Calu3 (cell line): ENCODE data around the gene PSMF1. TPM values are rescaled to one million over a fixed set of nuclear protein-coding genes. Genes with fewer than 3 reads are reported as not detected.

Experiments used
- BruUV-seq: library from RNA; stranded (reverse); fragments of 400-500 nt; replicated peaks from 2 replicates; lab custom pipeline; 2021; lab: Mats Ljungman, UMichigan
- CTCF ChIA-PET: fragments of 300-600 bp; sonication (Branson Sonifier 250); formaldehyde crosslinking; loops from one replicate; lab custom pipeline; 2022; ENCODE audit warnings: antibody characterized with exemption; lab: Charles Lee
- DNase-seq: peaks from one replicate; pipeline ENCODE4 v3.0.0; 2022
- H3K27ac Mint-ChIP-seq: one replicate; pipeline ENCODE4 v1.8.0; 2022; ENCODE audit warnings: mixed read lengths; ENCODE audit not compliant: unreplicated experiment
- H3K27me3 Mint-ChIP-seq: one replicate; pipeline ENCODE4 v1.8.0; 2022; ENCODE audit warnings: mixed read lengths; ENCODE audit not compliant: unreplicated experiment
- H3K36me3 Mint-ChIP-seq: one replicate; pipeline ENCODE4 v1.8.0; 2022; ENCODE audit warnings: mild to moderate bottlenecking, moderate library complexity, mixed read lengths; ENCODE audit not compliant: insufficient read depth, unreplicated experiment
- H3K4me1 Mint-ChIP-seq: one replicate; pipeline ENCODE4 v1.8.0; 2022; ENCODE audit warnings: mild to moderate bottlenecking, low read depth, mixed read lengths; ENCODE audit not compliant: unreplicated experiment
- H3K4me3 Mint-ChIP-seq: one replicate; pipeline ENCODE4 v1.8.0; 2022; ENCODE audit warnings: mild to moderate bottlenecking, low read depth, moderate library complexity, mixed read lengths; ENCODE audit not compliant: unreplicated experiment
- H3K9me3 Mint-ChIP-seq: one replicate; pipeline ENCODE4 v1.8.0; 2022; ENCODE audit warnings: low read depth, mixed read lengths; ENCODE audit not compliant: unreplicated experiment
- intact Hi-C: fragments of 100-400 bp; cut with micrococcal nuclease; formaldehyde crosslinking; loops from one replicate; pipeline ENCODE4 v1.10.0; 2022; ENCODE audit not compliant: unreplicated experiment
- total RNA-seq: library from RNA; stranded (reverse); gene quantifications from 2 replicates; pipeline ENCODE4 v1.2.3, GENCODE V29; 2022
- TF ChIP-seq, protein P1 (sequence below): fragments of 200-600 bp; IDR thresholded peaks from one replicate; pipeline ENCODE4 v1.8.0; 2022; ENCODE audit warnings: antibody characterized with exemption; ENCODE audit not compliant: unreplicated experiment

Gene PSMF1
- total RNA-seq, 1 experiment from 2014 or later = 112 TPM

- CTCF ChIA-PET = no interaction called here
- TF ChIP-seq, protein P1, sequence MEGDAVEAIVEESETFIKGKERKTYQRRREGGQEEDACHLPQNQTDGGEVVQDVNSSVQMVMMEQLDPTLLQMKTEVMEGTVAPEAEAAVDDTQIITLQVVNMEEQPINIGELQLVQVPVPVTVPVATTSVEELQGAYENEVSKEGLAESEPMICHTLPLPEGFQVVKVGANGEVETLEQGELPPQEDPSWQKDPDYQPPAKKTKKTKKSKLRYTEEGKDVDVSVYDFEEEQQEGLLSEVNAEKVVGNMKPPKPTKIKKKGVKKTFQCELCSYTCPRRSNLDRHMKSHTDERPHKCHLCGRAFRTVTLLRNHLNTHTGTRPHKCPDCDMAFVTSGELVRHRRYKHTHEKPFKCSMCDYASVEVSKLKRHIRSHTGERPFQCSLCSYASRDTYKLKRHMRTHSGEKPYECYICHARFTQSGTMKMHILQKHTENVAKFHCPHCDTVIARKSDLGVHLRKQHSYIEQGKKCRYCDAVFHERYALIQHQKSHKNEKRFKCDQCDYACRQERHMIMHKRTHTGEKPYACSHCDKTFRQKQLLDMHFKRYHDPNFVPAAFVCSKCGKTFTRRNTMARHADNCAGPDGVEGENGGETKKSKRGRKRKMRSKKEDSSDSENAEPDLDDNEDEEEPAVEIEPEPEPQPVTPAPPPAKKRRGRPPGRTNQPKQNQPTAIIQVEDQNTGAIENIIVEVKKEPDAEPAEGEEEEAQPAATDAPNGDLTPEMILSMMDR = no peak
- intact Hi-C loops = no loop called here
- BruUV-seq = no TSS peak
- no peak for DNase-seq
- Mint-ChIP-seq H3K27me3 (peaks cover 11% of the 10 kb centered on the region), H3K4me3 (no peak overlapping the region), H3K36me3 (no peaks in the 10 kb centered on the region), H3K4me1 (no peaks in the 10 kb centered on the region), H3K9me3 (no peaks in the 10 kb centered on the region), H3K27ac (no peak overlapping the region)
Measured at GRCh38 chr20:1190847-1191246, 72.4 kb downstream of the PSMF1 start.

- H3K27me3 Mint-ChIP-seq = peaks cover 15% of the 10 kb centered on the region
- no TSS peak for BruUV-seq
- H3K27ac Mint-ChIP-seq = no peak overlapping the region
- DNase-seq = no peak
- intact Hi-C loops = no loop called here
- no peaks in the 10 kb centered on the region for H3K4me1 Mint-ChIP-seq
- H3K36me3 Mint-ChIP-seq = no peaks in the 10 kb centered on the region
- no peaks in the 10 kb centered on the region for H3K9me3 Mint-ChIP-seq
- no peak overlapping the region for H3K4me3 Mint-ChIP-seq
- TF ChIP-seq, protein P1 = no peak
- CTCF ChIA-PET = no interaction called here
Measured at GRCh38 chr20:1191299-1191698, 72.9 kb downstream of the PSMF1 start.

GRCh38 chr20:1195226-1195625, 76.8 kb downstream of the PSMF1 start:
- no TSS peak for BruUV-seq
- Mint-ChIP-seq H3K36me3 (no peaks in the 10 kb centered on the region), H3K27me3 (peaks cover 43% of the 10 kb centered on the region), H3K27ac (no peak overlapping the region), H3K4me1 (no peaks in the 10 kb centered on the region), H3K4me3 (no peak overlapping the region), H3K9me3 (no peaks in the 10 kb centered on the region)
- TF ChIP-seq, protein P1 = no peak
- DNase-seq = no peak
- intact Hi-C loops = no loop called here
- CTCF ChIA-PET = no interaction called here

- Mint-ChIP-seq H3K36me3 (no peaks in the 10 kb centered on the region), H3K27ac (no peak overlapping the region), H3K4me3 (no peak overlapping the region), H3K9me3 (no peaks in the 10 kb centered on the region), H3K4me1 (no peaks in the 10 kb centered on the region), H3K27me3 (peaks cover 46% of the 10 kb centered on the region)
- DNase-seq = no peak
- BruUV-seq = no TSS peak
- TF ChIP-seq, protein P1 = no peak
- CTCF ChIA-PET = no interaction called here
- intact Hi-C loops = no loop called here
Measured at GRCh38 chr20:1196634-1197033, 78.2 kb downstream of the PSMF1 start.
